Lung (tissue), 12 donors: ENCODE data around the gene KLK12. TPM values are rescaled to one million over a fixed set of nuclear protein-coding genes. Genes with fewer than 3 reads are reported as not detected.

Experiments
- ATAC-seq: fragments of 200-7000 bp; cut with Tn5 transposase; one replicate; pipeline ENCODE4 v1.9.1; 2020; ENCODE audit warnings: moderate number of reproducible peaks; ENCODE audit not compliant: insufficient read depth, low FRiP score
- DNase-seq, 3 donors: peaks; one replicate each; pipeline ENCODE4 v3.0.0-alpha.2; 2013 to 2017
- H3K27ac ChIP-seq, 2 donors: one replicate each; pipeline ENCODE4 v1.5.1; 2013; ENCODE audit warnings: mild to moderate bottlenecking in 2 of 2, moderate library complexity in 2 of 2, control low read depth in 1 of 2, inconsistent platforms in 1 of 2, low read depth in 1 of 2, low read length in 1 of 2
- H3K27me3 ChIP-seq, 3 donors: one replicate each; pipeline ENCODE4 v1.5.1; 2013; ENCODE audit warnings: low read length in 2 of 3; ENCODE audit not compliant: control insufficient read depth in 3 of 3, insufficient read depth in 3 of 3
- H3K36me3 ChIP-seq, 4 donors: one replicate each; pipeline ENCODE4 v1.5.1; 2013; ENCODE audit warnings: low read length in 4 of 4, mild to moderate bottlenecking in 1 of 4, moderate library complexity in 1 of 4; ENCODE audit not compliant: control insufficient read depth in 4 of 4, insufficient read depth in 4 of 4
- H3K4me1 ChIP-seq, 5 donors: one replicate each; pipeline ENCODE4 v1.5.1; 2013; ENCODE audit warnings: low read length in 5 of 5, mild to moderate bottlenecking in 2 of 5, moderate library complexity in 1 of 5; ENCODE audit not compliant: control insufficient read depth in 5 of 5, insufficient read depth in 5 of 5
- H3K4me3 ChIP-seq: one replicate; pipeline ENCODE4 v1.5.1; 2013; ENCODE audit warnings: mild to moderate bottlenecking, control low read depth, moderate library complexity
- H3K9ac ChIP-seq, 2 donors: one replicate each; pipeline ENCODE4 v1.5.1; 2013; ENCODE audit warnings: low read length in 2 of 2, control low read depth in 1 of 2; ENCODE audit not compliant: insufficient read depth in 1 of 2
- H3K9me3 ChIP-seq, 4 donors: one replicate each; pipeline ENCODE4 v1.5.1; 2013; ENCODE audit warnings: low read length in 3 of 4, mild to moderate bottlenecking in 1 of 4, moderate library complexity in 1 of 4; ENCODE audit not compliant: control insufficient read depth in 4 of 4, insufficient read depth in 3 of 4
- CTCF ChIP-seq: IDR thresholded peaks from 2 replicates; pipeline ENCODE4 v1.5.1; 2012; ENCODE audit warnings: mild to moderate bottlenecking; ENCODE audit errors: control extremely low read depth, extremely low read depth
- WGBS, 2 donors: extraction: QIAGEN DNeasy Blood & Tissue Kit; methylation state at CpG; one replicate each; pipeline ENCODE4 v1.1.7; 2013; 5-methylcytosine and 5-hydroxymethylcytosine counted together
- polyA plus RNA-seq, 2 donors: library from polyadenylated mRNA; stranded (reverse); fragments of 200-250 nt; gene quantifications; one replicate each; pipeline ENCODE4 v1.2.1, GENCODE V29; 2013
- total RNA-seq, 2 donors: library from RNA; depleted of rRNA in 1 of 2; stranded (reverse); fragments of >200 nt in 1 of 2; gene quantifications; one replicate each; pipeline ENCODE4 v1.2.1, GENCODE V29; 2014 to 2021
- donor health status: control.
- donor health status: control.
- donor health status: Bipolar disorder and iron deficiency.
- donor health status: healthy.
- donor health status: DM: yes; HTN: yes; CAD: no.

KLK12 gene
- total and polyA plus RNA-seq, 4 donors = 1.9 to 14.4 (median 8.4) TPM

- DNase-seq (no peak), ATAC-seq (no peak)
- Histone ChIP-seq H3K9ac (no peak overlapping the region), H3K36me3 (no peaks in the 10 kb centered on the region), H3K9me3 (peaks cover 0 to 2% (median 0%) of the 10 kb centered on the region in 4 donors), H3K4me3 (no peak overlapping the region), H3K27ac (no peak overlapping the region), H3K27me3 (no peaks in the 10 kb centered on the region), H3K4me1 (no peaks in the 10 kb centered on the region)
- TF ChIP-seq CTCF = no peak
- WGBS, 2 donors = 12 to 14% methylated on average over 4 of the region's 4 CpGs
Measured at GRCh38 chr19:51047031-51047335, 12.2 kb upstream of the KLK12 start.

- ATAC-seq = no peak
- Histone ChIP-seq H3K4me1 (no peaks in the 10 kb centered on the region), H3K36me3 (no peaks in the 10 kb centered on the region), H3K27me3 (no peaks in the 10 kb centered on the region), H3K9me3 (no peaks in the 10 kb centered on the region), H3K27ac (no peak overlapping the region), H3K9ac (no peak overlapping the region), H3K4me3 (no peak overlapping the region)
- TF ChIP-seq CTCF = no peak
- WGBS, 2 donors = 81 to 88% methylated on average over 11 of the region's 11 CpGs
- no peak for DNase-seq
Measured at GRCh38 chr19:51044327-51044726, 9.5 kb upstream of the KLK12 start.

- Histone ChIP-seq H3K36me3 (no peaks in the 10 kb centered on the region), H3K27ac (no peak overlapping the region), H3K27me3 (no peaks in the 10 kb centered on the region), H3K4me1 (no peaks in the 10 kb centered on the region), H3K4me3 (no peak overlapping the region), H3K9ac (no peak overlapping the region), H3K9me3 (no peaks in the 10 kb centered on the region)
- TF ChIP-seq CTCF = no peak
- DNase-seq (no peak), ATAC-seq (no peak)
- WGBS, 2 donors = 74 to 80% methylated on average over 9 of the region's 9 CpGs
Measured at GRCh38 chr19:51043497-51043896, 8.7 kb upstream of the KLK12 start.

GRCh38 chr19:51040151-51040550 lies 5.3 kb upstream of the KLK12 start:
- Histone ChIP-seq H3K27ac (no peak overlapping the region), H3K4me3 (no peak overlapping the region), H3K27me3 (no peaks in the 10 kb centered on the region), H3K4me1 (no peaks in the 10 kb centered on the region), H3K36me3 (no peaks in the 10 kb centered on the region), H3K9ac (no peak overlapping the region), H3K9me3 (no peaks in the 10 kb centered on the region)
- TF ChIP-seq CTCF = no peak
- DNase-seq (no peak), ATAC-seq (no peak)
- 93 to 94% methylated on average over 6 of the region's 6 CpGs for WGBS, 2 donors
